ENCODE measurements around the gene DCX. TPM values are rescaled to one million over a fixed set of nuclear protein-coding genes. Genes with fewer than 3 reads are reported as not detected.

Gene DCX
- total and polyA plus RNA-seq, 2 of the 4 experiments (the other 2 are of a cell fraction): not detected

DNA sequence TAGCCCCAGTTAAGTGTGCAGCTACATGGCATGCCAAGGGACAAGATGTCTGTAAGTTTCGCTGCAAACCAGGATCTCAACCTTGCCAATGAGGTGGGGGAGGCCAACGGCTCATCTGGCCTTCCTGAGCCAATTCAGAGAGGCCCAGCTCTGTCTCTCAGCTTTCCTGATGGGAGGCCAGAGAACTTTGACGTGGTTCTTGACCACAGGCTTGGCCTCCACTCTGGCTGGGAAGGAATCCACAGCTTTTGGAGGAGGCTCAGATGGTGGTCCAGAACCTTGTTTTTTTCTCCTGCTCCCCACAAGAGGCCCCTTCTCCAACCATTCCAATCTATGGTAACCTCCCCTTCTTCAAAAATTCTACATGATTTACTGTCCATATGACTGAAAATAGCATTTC is 151.5 kb downstream of the DCX start:
- no peak for TF ChIP-seq BHLHE40 (IDR thresholded peaks at IDR 0.05; ENCODE audit: low read depth, low read length)
- no peak for TF ChIP-seq CEBPB (IDR thresholded peaks at IDR 0.05; ENCODE audit: low read depth, low read length)
- TF ChIP-seq, protein P1, sequence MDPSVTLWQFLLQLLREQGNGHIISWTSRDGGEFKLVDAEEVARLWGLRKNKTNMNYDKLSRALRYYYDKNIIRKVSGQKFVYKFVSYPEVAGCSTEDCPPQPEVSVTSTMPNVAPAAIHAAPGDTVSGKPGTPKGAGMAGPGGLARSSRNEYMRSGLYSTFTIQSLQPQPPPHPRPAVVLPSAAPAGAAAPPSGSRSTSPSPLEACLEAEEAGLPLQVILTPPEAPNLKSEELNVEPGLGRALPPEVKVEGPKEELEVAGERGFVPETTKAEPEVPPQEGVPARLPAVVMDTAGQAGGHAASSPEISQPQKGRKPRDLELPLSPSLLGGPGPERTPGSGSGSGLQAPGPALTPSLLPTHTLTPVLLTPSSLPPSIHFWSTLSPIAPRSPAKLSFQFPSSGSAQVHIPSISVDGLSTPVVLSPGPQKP (IDR thresholded peaks at IDR 0.05; ENCODE audit: borderline replicate concordance, low read depth, low read length): no peak
- no peak for TF ChIP-seq FOS (IDR thresholded peaks at IDR 0.05; ENCODE audit: low read depth, low read length)
- TF ChIP-seq, protein P2, sequence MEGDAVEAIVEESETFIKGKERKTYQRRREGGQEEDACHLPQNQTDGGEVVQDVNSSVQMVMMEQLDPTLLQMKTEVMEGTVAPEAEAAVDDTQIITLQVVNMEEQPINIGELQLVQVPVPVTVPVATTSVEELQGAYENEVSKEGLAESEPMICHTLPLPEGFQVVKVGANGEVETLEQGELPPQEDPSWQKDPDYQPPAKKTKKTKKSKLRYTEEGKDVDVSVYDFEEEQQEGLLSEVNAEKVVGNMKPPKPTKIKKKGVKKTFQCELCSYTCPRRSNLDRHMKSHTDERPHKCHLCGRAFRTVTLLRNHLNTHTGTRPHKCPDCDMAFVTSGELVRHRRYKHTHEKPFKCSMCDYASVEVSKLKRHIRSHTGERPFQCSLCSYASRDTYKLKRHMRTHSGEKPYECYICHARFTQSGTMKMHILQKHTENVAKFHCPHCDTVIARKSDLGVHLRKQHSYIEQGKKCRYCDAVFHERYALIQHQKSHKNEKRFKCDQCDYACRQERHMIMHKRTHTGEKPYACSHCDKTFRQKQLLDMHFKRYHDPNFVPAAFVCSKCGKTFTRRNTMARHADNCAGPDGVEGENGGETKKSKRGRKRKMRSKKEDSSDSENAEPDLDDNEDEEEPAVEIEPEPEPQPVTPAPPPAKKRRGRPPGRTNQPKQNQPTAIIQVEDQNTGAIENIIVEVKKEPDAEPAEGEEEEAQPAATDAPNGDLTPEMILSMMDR (conservative IDR thresholded peaks at IDR 0.05; ENCODE audit: low read depth, low read length): no peak
- no peak for TF ChIP-seq NFE2L2 (IDR thresholded peaks at IDR 0.05; ENCODE audit: low read depth, low read length)
- TF ChIP-seq MXI1 (IDR thresholded peaks at IDR 0.05; ENCODE audit: borderline replicate concordance, low read depth, low read length): no peak
- TF ChIP-seq RFX5 (IDR thresholded peaks at IDR 0.05; ENCODE audit: low read depth, low read length): no peak
- no peak for TF ChIP-seq POLR2A (IDR thresholded peaks at IDR 0.05; ENCODE audit: low read depth, low read length)
- TF ChIP-seq CHD1 (IDR thresholded peaks at IDR 0.05; ENCODE audit: low read depth, low read length): no peak
- no peak for TF ChIP-seq MAZ (IDR thresholded peaks at IDR 0.05; ENCODE audit: borderline replicate concordance, low read depth, low read length)
- no peak for TF ChIP-seq MAFK (IDR thresholded peaks at IDR 0.05; ENCODE audit: low read depth, low read length)
- TF ChIP-seq RAD21 (IDR thresholded peaks at IDR 0.05; ENCODE audit: low read length): no peak
- TF ChIP-seq SMC3 (IDR thresholded peaks at IDR 0.05; ENCODE audit: low read depth, low read length): no peak
- TF ChIP-seq RCOR1 (IDR thresholded peaks at IDR 0.05; ENCODE audit: insufficient replicate concordance, low read length): no peak
- Histone ChIP-seq H3K9ac (ENCODE audit: low read depth, low read length) (no peak overlapping the region), H3K18ac (ENCODE audit: low read depth, low read length) (no peak overlapping the region), H3K4ac (ENCODE audit: low read depth, low read length) (no peak overlapping the region), H2AK9ac (replicated peaks; ENCODE audit: low read depth, low read length, poor library complexity) (no peak overlapping the region), H3K4me3 (ENCODE audit: insufficient read depth, low read depth, low read length) (no peak overlapping the region), H4K5ac (ENCODE audit: low read depth, low read length) (no peak overlapping the region), H2BK20ac (ENCODE audit: low read depth, low read length) (no peak overlapping the region), H2BK120ac (ENCODE audit: low read depth, low read length) (no peak overlapping the region), H3K23ac (ENCODE audit: low read depth, low read length) (no peak overlapping the region), H3K36me3 (ENCODE audit: control insufficient read depth, insufficient read depth, low read length) (no peaks in the 10 kb centered on the region), H3K4me2 (ENCODE audit: low read depth, low read length) (no peak overlapping the region), H4K91ac (ENCODE audit: insufficient read depth, low read depth, low read length) (no peak overlapping the region), H4K8ac (ENCODE audit: low read depth in 2 of 2, low read length in 2 of 2) (no peak overlapping the region), H2BK5ac (ENCODE audit: low read depth, low read length, poor library complexity, severe bottlenecking) (no peak overlapping the region), H3K9me3 (ENCODE audit: control insufficient read depth, insufficient read depth, low read length) (no peaks in the 10 kb centered on the region), H3K27me3 (ENCODE audit: control insufficient read depth, insufficient read depth, low read length) (peaks cover 4% of the 10 kb centered on the region), H2BK15ac (ENCODE audit: low read depth, low read length) (no peak overlapping the region), H4K20me1 (ENCODE audit: insufficient read depth, low read length) (no peaks in the 10 kb centered on the region), H3K56ac (ENCODE audit: extremely low read depth, insufficient read depth, low read length) (no peak overlapping the region), H2AK5ac (ENCODE audit: low read depth, low read length) (no peak overlapping the region), H3K4me1 (ENCODE audit: control insufficient read depth, insufficient read depth, low read length) (no peaks in the 10 kb centered on the region), H3K79me1 (ENCODE audit: low read depth in 1 of 2, low read length in 2 of 2) (no peaks in the 10 kb centered on the region), H3K14ac (replicated peaks; ENCODE audit: low read depth, low read length) (no peak overlapping the region), H3K27ac (ENCODE audit: insufficient read depth, low read length) (no peak overlapping the region), H2AFZ (replicated peaks; ENCODE audit: low read length, poor library complexity) (no peak overlapping the region), H3K9me1 (ENCODE audit: insufficient read depth, low read length) (no peaks in the 10 kb centered on the region)
- no TSS peak for BruUV-seq (replicated peaks)
- in situ Hi-C loops (cut with MboI; ENCODE audit: low sequenced_read_pairs) (no loop called here), dilution Hi-C loops (cut with HindIII; ENCODE audit: low sequenced_read_pairs, unreplicated experiment) (no loop called here), intact Hi-C loops (cut with micrococcal nuclease) (no loop called here)
- ChIA-PET POLR2A (ENCODE audit: unreplicated experiment) (no interaction called here), CTCF (no interaction called here)
- no peak for ATAC-seq (ENCODE audit: low read depth)
- DNase-seq: no peak
- no CpG with 5 or more reads among the region's 3 CpGs for WGBS, 2 experiments (ENCODE audit: extremely low coverage in 2 of 2, insufficient read length in 1 of 2)

Data from IMR-90 (cell line).